SU-DHL-6 (cell line): Measurements from ENCODE around the gene CNN2.

ENCODE experiments used
- H2AFZ ChIP-seq: fragments of 200-600 bp; sonication (generic); 2 replicates; pipeline ENCODE4 v1.6.1; 2014; ENCODE audit warnings: low read depth, mild to moderate bottlenecking, moderate library complexity, mixed read lengths, antibody characterized with exemption, low read length; ENCODE audit not compliant: severe bottlenecking
- H3F3A ChIP-seq: fragments of 200-600 bp; shearing (Covaris generic); 2 replicates; pipeline ENCODE4 v1.6.0; 2016; ENCODE audit warnings: antibody characterized with exemption, mild to moderate bottlenecking; ENCODE audit not compliant: insufficient read depth
- H3K27ac ChIP-seq: fragments of 200-600 bp; sonication (generic); 2 replicates; pipeline ENCODE4 v1.5.1; 2016; ENCODE audit warnings: low read depth, mild to moderate bottlenecking, low read length, moderate library complexity, mixed read lengths
- H3K27me3 ChIP-seq: fragments of 200-600 bp; sonication (generic), shearing (Covaris generic); 2 replicates; pipeline ENCODE4 v1.6.0; 2014; ENCODE audit warnings: mild to moderate bottlenecking, low read length
- H3K36me3 ChIP-seq: fragments of 200-600 bp; sonication (generic); 2 replicates; pipeline ENCODE4 v1.6.1; 2014; ENCODE audit warnings: mild to moderate bottlenecking, low read length, mixed read lengths
- H3K4me2 ChIP-seq: fragments of 300-600, 200-600 bp; shearing (Covaris generic), sonication (generic); 2 replicates; pipeline ENCODE4 v1.6.0; 2014; ENCODE audit warnings: low read length, low read depth, mild to moderate bottlenecking; ENCODE audit not compliant: poor library complexity, severe bottlenecking
- H3K4me3 ChIP-seq: fragments of 200-600 bp; sonication (generic); 2 replicates; pipeline ENCODE4 v1.5.1; 2014; ENCODE audit warnings: antibody characterized with exemption, low read length, mild to moderate bottlenecking, mixed read lengths; ENCODE audit not compliant: insufficient read depth, poor library complexity, severe bottlenecking
- H3K79me2 ChIP-seq: fragments of 200-600 bp; sonication (generic); 2 replicates; pipeline ENCODE4 v1.6.1; 2014; ENCODE audit warnings: mild to moderate bottlenecking, low read length, moderate library complexity; ENCODE audit not compliant: insufficient read depth
- H3K9ac ChIP-seq: fragments of 200-600 bp; sonication (generic); 2 replicates; pipeline ENCODE4 v1.7.0; 2014; ENCODE audit warnings: mild to moderate bottlenecking, low read length
- H3K9me2 ChIP-seq: fragments of 200-600 bp; sonication (generic); replicated peaks from 2 replicates; pipeline ENCODE4 v1.6.1; 2014; ENCODE audit warnings: low read length; ENCODE audit not compliant: insufficient read depth
- H3K9me3 ChIP-seq: fragments of 200-600 bp; sonication (generic); 2 replicates; pipeline ENCODE4 v1.6.1; 2014; ENCODE audit warnings: low read length, mixed read lengths; ENCODE audit not compliant: insufficient read depth
- H4K20me1 ChIP-seq: fragments of 200-600 bp; sonication (generic); 2 replicates; pipeline ENCODE4 v1.6.1; 2014; ENCODE audit warnings: low read depth, mild to moderate bottlenecking, antibody characterized with exemption, low read length, moderate library complexity, mixed read lengths
- CTCF ChIP-seq: fragments of 200-600 bp; sonication (generic); IDR thresholded peaks from one replicate; pipeline ENCODE4 v1.5.1; 2017; ENCODE audit warnings: antibody characterized with exemption, mild to moderate bottlenecking, low read length, moderate library complexity; ENCODE audit not compliant: insufficient read depth, poor library complexity, severe bottlenecking
- EZH2phosphoT487 ChIP-seq: fragments of 200-600 bp; sonication (generic), shearing (Covaris generic); conservative IDR thresholded peaks from 2 replicates; pipeline ENCODE4 v1.6.1; 2018; ENCODE audit warnings: mild to moderate bottlenecking, antibody characterized with exemption, low read length, moderate library complexity, mixed read lengths

Gene CNN2

GRCh38 chr19:1015061-1015781, 11.2 kb upstream of the CNN2 start:
- no peak overlapping the region for H2AFZ ChIP-seq
- TF ChIP-seq EZH2phosphoT487 (no peak), CTCF (no peak)
- H3K4me3 ChIP-seq = no peak overlapping the region
- no peaks in the 10 kb centered on the region for H3F3A ChIP-seq
- no peak overlapping the region for H3K9ac ChIP-seq
- H3K4me2 ChIP-seq = no peak overlapping the region
- no peaks in the 10 kb centered on the region for H3K9me3 ChIP-seq
- no peaks in the 10 kb centered on the region for H3K27me3 ChIP-seq
- H3K27ac ChIP-seq = no peak overlapping the region
- 0 out of 2 replicates have a peak, but pooled peaks cover 5% of the 10 kb centered on the region for H4K20me1 ChIP-seq
- no peaks in the 10 kb centered on the region for H3K36me3 ChIP-seq
- peaks cover 58% of the 10 kb centered on the region for H3K79me2 ChIP-seq
- H3K9me2 ChIP-seq = no peaks in the 10 kb centered on the region

- H3K27me3 ChIP-seq = no peaks in the 10 kb centered on the region
- peak overlapping the region; percentile 48; the same call in 1 of the 2 replicates for H3K27ac ChIP-seq
- H4K20me1 ChIP-seq = 0 out of 2 replicates have a peak, but pooled peaks cover 5% of the 10 kb centered on the region
- no peaks in the 10 kb centered on the region for H3K36me3 ChIP-seq
- peak overlapping the region; percentile 91 for H3K9ac ChIP-seq
- TF ChIP-seq CTCF (no peak), EZH2phosphoT487 (no peak)
- no peak overlapping the region for H2AFZ ChIP-seq
- H3K4me2 ChIP-seq = peak overlapping the region; percentile 86
- no peak overlapping the region for H3K4me3 ChIP-seq
- no peaks in the 10 kb centered on the region for H3K9me2 ChIP-seq
- H3K9me3 ChIP-seq = no peaks in the 10 kb centered on the region
- H3F3A ChIP-seq = no peaks in the 10 kb centered on the region
- H3K79me2 ChIP-seq = peaks cover 63% of the 10 kb centered on the region
These were observed 10.4 kb upstream of the CNN2 start for GRCh38 chr19:1015782-1016646.

GRCh38 chr19:1016647-1017114, 9.7 kb upstream of the CNN2 start:
- H3K36me3 ChIP-seq = no peaks in the 10 kb centered on the region
- H3K79me2 ChIP-seq = peaks cover 63% of the 10 kb centered on the region
- H2AFZ ChIP-seq = no peak overlapping the region
- H3K9me3 ChIP-seq = no peaks in the 10 kb centered on the region
- H3K4me2 ChIP-seq = peak overlapping the region; percentile 86
- H3K27me3 ChIP-seq = no peaks in the 10 kb centered on the region
- no peaks in the 10 kb centered on the region for H3F3A ChIP-seq
- TF ChIP-seq CTCF (no peak), EZH2phosphoT487 (no peak)
- peak overlapping the region; percentile 91 for H3K9ac ChIP-seq
- no peaks in the 10 kb centered on the region for H3K9me2 ChIP-seq
- 0 out of 2 replicates have a peak, but pooled peaks cover 5% of the 10 kb centered on the region for H4K20me1 ChIP-seq
- peak overlapping the region; percentile 89 for H3K4me3 ChIP-seq
- peak overlapping the region; percentile 48 for H3K27ac ChIP-seq
